SU-DHL-6 (cell line): ENCODE measurements around the gene KRT20.

ENCODE experiments used
- H2AFZ ChIP-seq: fragments of 200-600 bp; sonication (generic); 2 replicates; pipeline ENCODE4 v1.6.1; 2014; ENCODE audit warnings: low read depth, mild to moderate bottlenecking, moderate library complexity, mixed read lengths, antibody characterized with exemption, low read length; ENCODE audit not compliant: severe bottlenecking
- H3F3A ChIP-seq: fragments of 200-600 bp; shearing (Covaris generic); 2 replicates; pipeline ENCODE4 v1.6.0; 2016; ENCODE audit warnings: antibody characterized with exemption, mild to moderate bottlenecking; ENCODE audit not compliant: insufficient read depth
- H3K27ac ChIP-seq: fragments of 200-600 bp; sonication (generic); 2 replicates; pipeline ENCODE4 v1.5.1; 2016; ENCODE audit warnings: low read depth, mild to moderate bottlenecking, low read length, moderate library complexity, mixed read lengths
- H3K27me3 ChIP-seq: fragments of 200-600 bp; sonication (generic), shearing (Covaris generic); 2 replicates; pipeline ENCODE4 v1.6.0; 2014; ENCODE audit warnings: mild to moderate bottlenecking, low read length
- H3K36me3 ChIP-seq: fragments of 200-600 bp; sonication (generic); 2 replicates; pipeline ENCODE4 v1.6.1; 2014; ENCODE audit warnings: mild to moderate bottlenecking, low read length, mixed read lengths
- H3K4me2 ChIP-seq: fragments of 300-600, 200-600 bp; shearing (Covaris generic), sonication (generic); 2 replicates; pipeline ENCODE4 v1.6.0; 2014; ENCODE audit warnings: low read length, low read depth, mild to moderate bottlenecking; ENCODE audit not compliant: poor library complexity, severe bottlenecking
- H3K4me3 ChIP-seq: fragments of 200-600 bp; sonication (generic); 2 replicates; pipeline ENCODE4 v1.5.1; 2014; ENCODE audit warnings: antibody characterized with exemption, low read length, mild to moderate bottlenecking, mixed read lengths; ENCODE audit not compliant: insufficient read depth, poor library complexity, severe bottlenecking
- H3K79me2 ChIP-seq: fragments of 200-600 bp; sonication (generic); 2 replicates; pipeline ENCODE4 v1.6.1; 2014; ENCODE audit warnings: mild to moderate bottlenecking, low read length, moderate library complexity; ENCODE audit not compliant: insufficient read depth
- H3K9ac ChIP-seq: fragments of 200-600 bp; sonication (generic); 2 replicates; pipeline ENCODE4 v1.7.0; 2014; ENCODE audit warnings: mild to moderate bottlenecking, low read length
- H3K9me2 ChIP-seq: fragments of 200-600 bp; sonication (generic); replicated peaks from 2 replicates; pipeline ENCODE4 v1.6.1; 2014; ENCODE audit warnings: low read length; ENCODE audit not compliant: insufficient read depth
- H3K9me3 ChIP-seq: fragments of 200-600 bp; sonication (generic); 2 replicates; pipeline ENCODE4 v1.6.1; 2014; ENCODE audit warnings: low read length, mixed read lengths; ENCODE audit not compliant: insufficient read depth
- H4K20me1 ChIP-seq: fragments of 200-600 bp; sonication (generic); 2 replicates; pipeline ENCODE4 v1.6.1; 2014; ENCODE audit warnings: low read depth, mild to moderate bottlenecking, antibody characterized with exemption, low read length, moderate library complexity, mixed read lengths
- EZH2phosphoT487 ChIP-seq: fragments of 200-600 bp; sonication (generic), shearing (Covaris generic); conservative IDR thresholded peaks from 2 replicates; pipeline ENCODE4 v1.6.1; 2018; ENCODE audit warnings: mild to moderate bottlenecking, antibody characterized with exemption, low read length, moderate library complexity, mixed read lengths
- TF ChIP-seq, protein P1 (sequence below): fragments of 200-600 bp; sonication (generic); IDR thresholded peaks from one replicate; pipeline ENCODE4 v1.5.1; 2017; ENCODE audit warnings: antibody characterized with exemption, mild to moderate bottlenecking, low read length, moderate library complexity; ENCODE audit not compliant: insufficient read depth, poor library complexity, severe bottlenecking

Gene KRT20

DNA sequence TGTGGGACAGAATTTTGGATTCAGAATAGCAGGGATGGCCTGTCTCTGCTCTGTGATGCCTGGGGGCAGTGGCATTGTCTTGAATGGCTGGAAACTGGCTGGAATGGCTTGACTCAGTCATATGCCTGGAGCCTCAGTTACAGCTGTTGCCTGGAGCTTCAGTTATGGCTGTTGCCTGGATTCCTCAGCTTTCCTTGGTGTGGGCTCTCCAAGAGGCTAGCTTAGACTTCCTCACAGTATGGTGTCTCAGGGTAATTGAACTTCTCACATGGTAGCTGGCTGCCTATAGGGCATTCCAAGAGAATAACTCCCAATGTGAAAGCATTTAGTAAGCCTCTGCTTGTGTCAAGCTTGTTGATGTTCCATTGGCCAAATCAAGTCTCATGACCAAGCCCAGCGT, 31.3 kb upstream of the KRT20 start:
- no peaks in the 10 kb centered on the region for H3K9me3 ChIP-seq
- H4K20me1 ChIP-seq = no peaks in the 10 kb centered on the region
- no peak overlapping the region for H3K4me2 ChIP-seq
- TF ChIP-seq EZH2phosphoT487 = no peak
- TF ChIP-seq, protein P1, sequence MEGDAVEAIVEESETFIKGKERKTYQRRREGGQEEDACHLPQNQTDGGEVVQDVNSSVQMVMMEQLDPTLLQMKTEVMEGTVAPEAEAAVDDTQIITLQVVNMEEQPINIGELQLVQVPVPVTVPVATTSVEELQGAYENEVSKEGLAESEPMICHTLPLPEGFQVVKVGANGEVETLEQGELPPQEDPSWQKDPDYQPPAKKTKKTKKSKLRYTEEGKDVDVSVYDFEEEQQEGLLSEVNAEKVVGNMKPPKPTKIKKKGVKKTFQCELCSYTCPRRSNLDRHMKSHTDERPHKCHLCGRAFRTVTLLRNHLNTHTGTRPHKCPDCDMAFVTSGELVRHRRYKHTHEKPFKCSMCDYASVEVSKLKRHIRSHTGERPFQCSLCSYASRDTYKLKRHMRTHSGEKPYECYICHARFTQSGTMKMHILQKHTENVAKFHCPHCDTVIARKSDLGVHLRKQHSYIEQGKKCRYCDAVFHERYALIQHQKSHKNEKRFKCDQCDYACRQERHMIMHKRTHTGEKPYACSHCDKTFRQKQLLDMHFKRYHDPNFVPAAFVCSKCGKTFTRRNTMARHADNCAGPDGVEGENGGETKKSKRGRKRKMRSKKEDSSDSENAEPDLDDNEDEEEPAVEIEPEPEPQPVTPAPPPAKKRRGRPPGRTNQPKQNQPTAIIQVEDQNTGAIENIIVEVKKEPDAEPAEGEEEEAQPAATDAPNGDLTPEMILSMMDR = no peak
- H3K9ac ChIP-seq = no peak overlapping the region
- no peaks in the 10 kb centered on the region for H3F3A ChIP-seq
- H3K27me3 ChIP-seq = no peaks in the 10 kb centered on the region
- no peaks in the 10 kb centered on the region for H3K36me3 ChIP-seq
- no peaks in the 10 kb centered on the region for H3K79me2 ChIP-seq
- H3K9me2 ChIP-seq = no peaks in the 10 kb centered on the region
- no peak overlapping the region for H3K27ac ChIP-seq
- no peak overlapping the region for H3K4me3 ChIP-seq
- H2AFZ ChIP-seq = no peak overlapping the region

DNA sequence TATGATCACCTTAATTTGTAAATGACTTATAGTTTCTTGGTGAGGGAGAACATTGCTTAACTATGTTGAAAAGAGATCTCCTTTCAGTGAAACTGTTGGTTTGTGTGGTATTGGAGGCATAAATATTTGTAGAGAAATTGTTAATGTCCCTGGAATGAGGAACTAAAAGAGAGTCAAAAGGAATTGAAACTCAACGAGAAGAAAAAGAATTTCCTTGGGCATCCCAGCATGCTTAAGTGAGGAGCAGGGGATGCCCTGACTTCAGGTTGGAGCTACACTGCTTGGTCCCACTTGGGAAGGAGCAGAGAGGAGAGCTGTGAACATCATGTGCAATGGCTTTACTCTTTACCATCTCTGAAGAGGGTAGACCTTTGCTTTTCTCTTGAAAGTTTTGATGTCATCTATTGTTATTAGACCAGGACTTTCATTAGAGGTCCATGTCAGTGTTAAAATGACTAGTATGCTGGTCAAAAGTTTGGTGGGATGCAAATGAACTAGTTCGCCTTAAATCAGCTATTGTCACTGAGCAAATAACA, 30.7 kb upstream of the KRT20 start:
- TF ChIP-seq EZH2phosphoT487 = no peak
- TF ChIP-seq, protein P1 = no peak
- no peak overlapping the region for H3K4me2 ChIP-seq
- no peaks in the 10 kb centered on the region for H3K79me2 ChIP-seq
- H3K9ac ChIP-seq = no peak overlapping the region
- H3K9me2 ChIP-seq = no peaks in the 10 kb centered on the region
- H3K9me3 ChIP-seq = no peaks in the 10 kb centered on the region
- no peak overlapping the region for H3K4me3 ChIP-seq
- no peak overlapping the region for H2AFZ ChIP-seq
- H4K20me1 ChIP-seq = no peaks in the 10 kb centered on the region
- no peaks in the 10 kb centered on the region for H3K27me3 ChIP-seq
- H3F3A ChIP-seq = no peaks in the 10 kb centered on the region
- no peak overlapping the region for H3K27ac ChIP-seq
- no peaks in the 10 kb centered on the region for H3K36me3 ChIP-seq

DNA sequence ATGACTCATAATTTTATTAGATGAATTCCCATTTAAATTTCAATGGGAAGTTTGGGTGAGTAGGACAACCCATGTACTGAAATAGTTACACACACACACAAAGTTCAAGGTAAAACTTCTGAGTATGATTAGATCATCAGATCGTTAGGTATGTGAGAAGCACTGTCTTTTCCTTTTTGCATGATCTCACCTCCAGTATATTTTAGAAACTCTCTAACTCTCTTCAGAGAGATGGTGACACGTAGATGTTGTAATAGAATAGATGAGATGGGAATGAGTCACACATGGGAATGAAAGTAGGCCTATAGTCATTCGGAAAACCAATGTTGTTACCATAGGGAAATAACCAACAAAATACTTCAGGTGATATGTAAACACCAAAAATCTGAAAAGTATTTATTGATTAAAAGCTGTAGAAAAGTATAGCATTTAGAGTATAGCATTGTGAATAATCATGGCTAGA, 30.2 kb upstream of the KRT20 start:
- Histone ChIP-seq H3K9me3 (no peaks in the 10 kb centered on the region), H3K4me2 (no peak overlapping the region), H4K20me1 (no peaks in the 10 kb centered on the region), H3K9ac (no peak overlapping the region), H3K27me3 (no peaks in the 10 kb centered on the region), H3K4me3 (no peak overlapping the region), H3K9me2 (no peaks in the 10 kb centered on the region), H3K79me2 (no peaks in the 10 kb centered on the region), H3K36me3 (no peaks in the 10 kb centered on the region), H3K27ac (no peak overlapping the region), H3F3A (no peaks in the 10 kb centered on the region), H2AFZ (no peak overlapping the region)
- TF ChIP-seq, protein P1 = no peak
- TF ChIP-seq EZH2phosphoT487 = no peak
